GM12878 (cell line): ENCODE data around the gene LMF1. TPM values are rescaled to one million over a fixed set of nuclear protein-coding genes. Genes with fewer than 3 reads are reported as not detected.

Experiments
- ATAC-seq: fragments of 200-7000 bp; cut with Tn5 transposase; 3 replicates; pipeline ENCODE4 v1.9.1; 2020; ENCODE audit warnings: mild to moderate bottlenecking, moderate library complexity
- BruUV-seq: library from RNA; stranded (reverse); fragments of 400-500 nt; replicated peaks from 2 replicates; lab custom pipeline; 2021; lab: Mats Ljungman, UMichigan
- CTCF ChIA-PET: fragments of 300-600 bp; sonication (Branson Sonifier 250); formaldehyde crosslinking; extraction: SDS; loops from one replicate; lab custom pipeline; 2021; ENCODE audit warnings: inconsistent platforms; lab: Yijun Ruan, JAX
- POLR2A ChIA-PET: fragments of 350-600 bp; formaldehyde crosslinking; extraction: SDS; loops from one replicate; lab custom pipeline; 2021; ENCODE audit warnings: inconsistent platforms; lab: Charles Lee
- RAD21 ChIA-PET: fragments of 300-600 bp; sonication (Branson Sonifier 250); formaldehyde crosslinking; loops from one replicate; lab custom pipeline; 2023; ENCODE audit warnings: antibody characterized with exemption; ENCODE audit not compliant: unreplicated experiment; lab: Charles Lee
- SMC1A ChIA-PET: fragments of 300-600 bp; sonication (Branson Sonifier 250); formaldehyde crosslinking; loops from one replicate; lab custom pipeline; 2023; ENCODE audit not compliant: unreplicated experiment, uncharacterized antibody; lab: Charles Lee
- DNase-seq: peaks from one replicate; pipeline ENCODE4 v3.0.0-alpha.2; 2011; ENCODE audit warnings: low read depth, low spot score
- FAIRE-seq: peaks from 3 replicates; lab custom pipeline; 2011; peaks lifted over from hg19 to GRCh38; lab: Jason Lieb, UNC
- H2AFZ ChIP-seq: 2 replicates; pipeline ENCODE4 v1.6.0; 2011; ENCODE audit warnings: low read depth, low read length, control low read depth; ENCODE audit not compliant: control insufficient read depth
- H3K27ac ChIP-seq: 2 replicates; pipeline ENCODE4 v1.5.1; 2011; ENCODE audit warnings: control low read depth; ENCODE audit not compliant: control insufficient read depth, insufficient read depth
- H3K27me3 ChIP-seq, 2 experiments: replicated peaks in 1 of 2; 2 replicates each; pipeline versions ENCODE4 v1.6.0 to v1.6.1; 2011; ENCODE audit warnings: low read length in 1 of 2; ENCODE audit not compliant: control insufficient read depth in 2 of 2, insufficient read depth in 2 of 2
- H3K36me3 ChIP-seq, 2 experiments: 2 replicates each; pipeline ENCODE4 v1.5.1; 2011; ENCODE audit warnings: low read length in 1 of 2; ENCODE audit not compliant: control insufficient read depth in 2 of 2, insufficient read depth in 2 of 2
- H3K4me1 ChIP-seq: 2 replicates; pipeline ENCODE4 v1.6.1; 2011; ENCODE audit warnings: mild to moderate bottlenecking, low read length, moderate library complexity, mixed read lengths; ENCODE audit not compliant: control insufficient read depth, insufficient read depth
- H3K4me2 ChIP-seq: 2 replicates; pipeline ENCODE4 v1.6.0; 2011; ENCODE audit warnings: control low read depth; ENCODE audit not compliant: control insufficient read depth, insufficient read depth
- H3K4me3 ChIP-seq: fragments of 200-600 bp; sonication (generic); 2 replicates; pipeline ENCODE4 v1.5.1; 2016
- H3K79me2 ChIP-seq: 2 replicates; pipeline ENCODE4 v1.6.0; 2011; ENCODE audit warnings: low read length; ENCODE audit not compliant: control insufficient read depth, insufficient read depth
- H3K9ac ChIP-seq: 2 replicates; pipeline ENCODE4 v1.8.0; 2011; ENCODE audit warnings: low read length, control low read depth, mixed read lengths; ENCODE audit not compliant: control insufficient read depth, insufficient read depth
- H3K9me3 ChIP-seq: replicated peaks from 3 replicates; pipeline ENCODE4 v1.5.1; 2011; ENCODE audit warnings: mild to moderate bottlenecking, low read length; ENCODE audit not compliant: control insufficient read depth, insufficient read depth
- H4K20me1 ChIP-seq: 2 replicates; pipeline ENCODE4 v1.6.0; 2011; ENCODE audit not compliant: control insufficient read depth, insufficient read depth
- ASH2L ChIP-seq: fragments of 300-600, 200-600 bp; sonication (generic); IDR thresholded peaks from 2 replicates; pipeline ENCODE4 v1.6.1; 2017; ENCODE audit warnings: low read depth, mild to moderate bottlenecking, borderline replicate concordance
- EED ChIP-seq: sonication (generic); IDR thresholded peaks from 2 replicates; pipeline ENCODE4 v1.6.1; 2016; ENCODE audit warnings: antibody characterized with exemption, low read depth
- MYB ChIP-seq: fragments of 150-350 bp; IDR thresholded peaks from 2 replicates; pipeline ENCODE4 v1.6.1; 2014; ENCODE audit warnings: mild to moderate bottlenecking, low read depth, low read length, borderline replicate concordance
- NFIC ChIP-seq: IDR thresholded peaks from 2 replicates; pipeline ENCODE4 v1.6.1; 2012; ENCODE audit warnings: low read depth, mild to moderate bottlenecking, inconsistent platforms, low read length, moderate library complexity
- NFYA ChIP-seq: IDR thresholded peaks from 2 replicates; pipeline ENCODE4 v1.6.1; 2011; ENCODE audit warnings: low read depth, mild to moderate bottlenecking, low read length, improper control_type of control experiment, borderline replicate concordance
- POLR2A ChIP-seq: IDR thresholded peaks from 2 replicates; pipeline ENCODE4 v1.6.1; 2011; ENCODE audit warnings: low read depth, mild to moderate bottlenecking, low read length
- POU2F2 ChIP-seq: IDR thresholded peaks from 3 replicates; pipeline ENCODE4 v1.6.1; 2011; ENCODE audit warnings: low read depth, mild to moderate bottlenecking, low read length, borderline replicate concordance
- RCOR1 ChIP-seq: conservative IDR thresholded peaks from 2 replicates; pipeline ENCODE4 v1.6.1; 2012; ENCODE audit warnings: low read depth, low read length, improper control_type of control experiment
- SMARCA5 ChIP-seq: fragments of 450-650 bp; IDR thresholded peaks from 2 replicates; pipeline ENCODE4 v1.6.1; 2017; ENCODE audit warnings: mild to moderate bottlenecking
- SREBF1 ChIP-seq: IDR thresholded peaks from 2 replicates; pipeline ENCODE4 v1.6.1; 2012; ENCODE audit warnings: mild to moderate bottlenecking, low read length
- SRF ChIP-seq, 2 experiments: IDR thresholded peaks; 2 replicates each; pipeline ENCODE4 v1.6.1; 2011; ENCODE audit warnings: low read depth in 2 of 2, low read length in 2 of 2, mild to moderate bottlenecking in 1 of 2, moderate library complexity in 1 of 2
- SUPT20H ChIP-seq: IDR thresholded peaks from 2 replicates; pipeline ENCODE4 v1.6.1; 2011; ENCODE audit warnings: low read depth, mild to moderate bottlenecking, low read length, moderate library complexity, borderline replicate concordance; ENCODE audit not compliant: control insufficient read depth
- ZSCAN29 ChIP-seq: fragments of 450-650 bp; IDR thresholded peaks from 2 replicates; pipeline ENCODE4 v1.6.1; 2017; ENCODE audit warnings: mild to moderate bottlenecking, moderate library complexity
- WGBS: methylation state at CpG from one replicate; pipeline ENCODE4 v1.1.6; 2016; ENCODE audit warnings: low lambda C conversion rate; ENCODE audit not compliant: insufficient replicate concordance, insufficient coverage; ENCODE audit errors: missing lambda C conversion rate; 5-methylcytosine and 5-hydroxymethylcytosine counted together
- in situ Hi-C: fragments of 300-500 bp; cut with MboI; formaldehyde crosslinking; loops from 9 replicates; pipeline ENCODE4 v1.14.3; 2018; ENCODE audit warnings: mixed read lengths
- intact Hi-C: fragments of 100-400 bp; cut with micrococcal nuclease; formaldehyde crosslinking; loops from one replicate; pipeline ENCODE4 v1.14.2; 2022; ENCODE audit not compliant: unreplicated experiment
- polyA plus RNA-seq, 11 experiments: library from polyadenylated mRNA; depleted of rRNA in 4 of 11; unstranded in 6 of 11; stranded (reverse) in 5 of 11; fragments of >200 nt; fragmentation: Nextera tagmentation in 4 of 11; fragmentation: Illumina TruSeq in 1 of 11; extraction: Ambion mirVana in 4 of 11; extraction: Trizol in 1 of 11; gene quantifications; 1 replicate in 1 of 11; 2 replicates in 10 of 11; pipeline versions ENCODE4 v1.2.1 to v1.2.3, GENCODE V29; 2011 to 2016; ENCODE audit warnings: inconsistent platforms in 2 of 11, missing spikeins in 2 of 11, low read depth in 1 of 11
- total RNA-seq, 4 experiments: library from RNA; depleted of rRNA in 3 of 4; stranded (reverse); fragments of >200 nt in 3 of 4; fragmentation: Illumina TruSeq in 1 of 4; extraction: Trizol in 1 of 4; gene quantifications; 2 replicates each; pipeline versions ENCODE4 v1.2.1 to v1.2.3, GENCODE V29; 2013 to 2021
- TF ChIP-seq, protein P1 (sequence below): fragments of 450-650 bp; IDR thresholded peaks from 2 replicates; pipeline ENCODE4 v1.6.1; 2017; ENCODE audit warnings: antibody characterized with exemption, mild to moderate bottlenecking, moderate library complexity
- TF ChIP-seq, protein P2 (sequence below): fragments of 450-650 bp; IDR thresholded peaks from 2 replicates; pipeline ENCODE4 v1.6.1; 2016; ENCODE audit warnings: mild to moderate bottlenecking, moderate library complexity, borderline replicate concordance

LMF1 gene
- total and polyA plus RNA-seq, 10 of the 15 experiments (the other 5 are each of a cell fraction or from before 2014, with no cell fraction given) = 0.18 to 3.2 (median 1.4) TPM; not detected in 1

DNA sequence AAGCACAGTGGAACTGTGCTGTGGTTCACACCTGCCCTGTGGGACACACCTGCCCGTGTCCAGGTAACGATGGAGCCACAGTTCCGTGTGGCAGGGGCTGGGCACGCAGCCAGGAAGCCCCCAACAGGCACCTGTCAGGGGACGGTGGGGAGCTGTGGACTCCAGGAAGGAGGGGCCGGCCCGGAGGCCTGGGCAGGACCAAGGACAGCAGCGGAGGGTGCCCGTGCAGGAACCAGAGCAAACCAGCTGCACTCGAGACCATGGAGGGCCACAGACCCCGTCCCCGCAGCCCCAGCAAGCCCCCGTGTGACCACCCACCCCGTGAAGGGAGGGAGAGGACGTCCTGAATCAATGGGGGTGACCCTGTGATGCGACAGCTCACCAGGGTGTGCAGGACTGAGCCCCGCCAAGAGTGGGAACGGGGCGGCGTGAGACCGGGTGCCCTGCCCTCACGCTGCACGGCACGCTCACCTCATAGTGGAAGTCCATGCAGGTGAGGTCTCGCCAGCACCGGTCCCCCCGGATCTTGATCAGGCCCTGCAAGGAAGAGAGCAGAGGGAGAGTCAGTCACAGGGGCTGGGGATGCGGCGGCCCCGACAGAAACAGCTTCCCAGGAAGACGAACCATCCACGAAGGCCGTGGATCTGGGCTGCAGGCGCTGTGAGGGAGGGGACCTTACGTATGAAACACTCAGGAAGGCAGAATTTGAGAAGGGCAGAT lies 78.1 kb downstream of the LMF1 start (continued):
- TF ChIP-seq, protein P1, sequence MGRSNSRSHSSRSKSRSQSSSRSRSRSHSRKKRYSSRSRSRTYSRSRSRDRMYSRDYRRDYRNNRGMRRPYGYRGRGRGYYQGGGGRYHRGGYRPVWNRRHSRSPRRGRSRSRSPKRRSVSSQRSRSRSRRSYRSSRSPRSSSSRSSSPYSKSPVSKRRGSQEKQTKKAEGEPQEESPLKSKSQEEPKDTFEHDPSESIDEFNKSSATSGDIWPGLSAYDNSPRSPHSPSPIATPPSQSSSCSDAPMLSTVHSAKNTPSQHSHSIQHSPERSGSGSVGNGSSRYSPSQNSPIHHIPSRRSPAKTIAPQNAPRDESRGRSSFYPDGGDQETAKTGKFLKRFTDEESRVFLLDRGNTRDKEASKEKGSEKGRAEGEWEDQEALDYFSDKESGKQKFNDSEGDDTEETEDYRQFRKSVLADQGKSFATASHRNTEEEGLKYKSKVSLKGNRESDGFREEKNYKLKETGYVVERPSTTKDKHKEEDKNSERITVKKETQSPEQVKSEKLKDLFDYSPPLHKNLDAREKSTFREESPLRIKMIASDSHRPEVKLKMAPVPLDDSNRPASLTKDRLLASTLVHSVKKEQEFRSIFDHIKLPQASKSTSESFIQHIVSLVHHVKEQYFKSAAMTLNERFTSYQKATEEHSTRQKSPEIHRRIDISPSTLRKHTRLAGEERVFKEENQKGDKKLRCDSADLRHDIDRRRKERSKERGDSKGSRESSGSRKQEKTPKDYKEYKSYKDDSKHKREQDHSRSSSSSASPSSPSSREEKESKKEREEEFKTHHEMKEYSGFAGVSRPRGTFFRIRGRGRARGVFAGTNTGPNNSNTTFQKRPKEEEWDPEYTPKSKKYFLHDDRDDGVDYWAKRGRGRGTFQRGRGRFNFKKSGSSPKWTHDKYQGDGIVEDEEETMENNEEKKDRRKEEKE = no peak

DNA sequence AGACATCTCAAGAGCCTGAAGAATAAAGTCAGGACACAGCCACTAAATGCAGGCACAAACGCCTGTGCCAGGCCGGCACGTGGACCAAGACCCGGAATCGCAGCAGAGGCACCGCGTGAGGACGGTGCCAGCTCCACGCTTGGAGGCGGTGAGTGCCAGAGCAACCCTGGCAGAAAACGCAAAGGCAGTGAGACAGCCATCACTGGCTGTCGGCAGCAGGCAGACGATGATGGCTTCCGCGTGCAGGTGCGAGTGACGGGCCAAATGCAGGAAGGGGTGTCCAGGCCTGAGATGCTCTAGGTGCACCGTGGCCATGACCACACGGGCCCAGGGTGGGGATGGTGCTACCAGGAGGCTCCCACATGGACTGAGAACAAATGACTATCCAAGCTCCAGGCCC lies 78.8 kb downstream of the LMF1 start:
- no peak for ATAC-seq
- 80% methylated on average over 19 of the region's 19 CpGs for WGBS
- in situ Hi-C loops = no loop called here
- TF ChIP-seq SRF (IDR thresholded peaks at IDR 0.05; ENCODE audit: low read depth in 2 of 2, low read length in 2 of 2) (no peak), ZSCAN29 (no peak), SMARCA5 (no peak), RCOR1 (no peak), ASH2L (no peak), SREBF1 (no peak), NFIC (no peak), EED (no peak), SUPT20H (no peak), POLR2A (no peak), MYB (no peak), NFYA (no peak), POU2F2 (no peak)
- TF ChIP-seq, protein P2, sequence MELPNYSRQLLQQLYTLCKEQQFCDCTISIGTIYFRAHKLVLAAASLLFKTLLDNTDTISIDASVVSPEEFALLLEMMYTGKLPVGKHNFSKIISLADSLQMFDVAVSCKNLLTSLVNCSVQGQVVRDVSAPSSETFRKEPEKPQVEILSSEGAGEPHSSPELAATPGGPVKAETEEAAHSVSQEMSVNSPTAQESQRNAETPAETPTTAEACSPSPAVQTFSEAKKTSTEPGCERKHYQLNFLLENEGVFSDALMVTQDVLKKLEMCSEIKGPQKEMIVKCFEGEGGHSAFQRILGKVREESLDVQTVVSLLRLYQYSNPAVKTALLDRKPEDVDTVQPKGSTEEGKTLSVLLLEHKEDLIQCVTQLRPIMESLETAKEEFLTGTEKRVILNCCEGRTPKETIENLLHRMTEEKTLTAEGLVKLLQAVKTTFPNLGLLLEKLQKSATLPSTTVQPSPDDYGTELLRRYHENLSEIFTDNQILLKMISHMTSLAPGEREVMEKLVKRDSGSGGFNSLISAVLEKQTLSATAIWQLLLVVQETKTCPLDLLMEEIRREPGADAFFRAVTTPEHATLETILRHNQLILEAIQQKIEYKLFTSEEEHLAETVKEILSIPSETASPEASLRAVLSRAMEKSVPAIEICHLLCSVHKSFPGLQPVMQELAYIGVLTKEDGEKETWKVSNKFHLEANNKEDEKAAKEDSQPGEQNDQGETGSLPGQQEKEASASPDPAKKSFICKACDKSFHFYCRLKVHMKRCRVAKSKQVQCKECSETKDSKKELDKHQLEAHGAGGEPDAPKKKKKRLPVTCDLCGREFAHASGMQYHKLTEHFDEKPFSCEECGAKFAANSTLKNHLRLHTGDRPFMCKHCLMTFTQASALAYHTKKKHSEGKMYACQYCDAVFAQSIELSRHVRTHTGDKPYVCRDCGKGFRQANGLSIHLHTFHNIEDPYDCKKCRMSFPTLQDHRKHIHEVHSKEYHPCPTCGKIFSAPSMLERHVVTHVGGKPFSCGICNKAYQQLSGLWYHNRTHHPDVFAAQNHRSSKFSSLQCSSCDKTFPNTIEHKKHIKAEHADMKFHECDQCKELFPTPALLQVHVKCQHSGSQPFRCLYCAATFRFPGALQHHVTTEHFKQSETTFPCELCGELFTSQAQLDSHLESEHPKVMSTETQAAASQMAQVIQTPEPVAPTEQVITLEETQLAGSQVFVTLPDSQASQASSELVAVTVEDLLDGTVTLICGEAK = no peak

More for the DNA sequence above, 78.8 kb downstream of the LMF1 start:
- Histone ChIP-seq H3K9ac (no peak overlapping the region), H3K4me1 (no peaks in the 10 kb centered on the region), H3K36me3 (no peaks in the 10 kb centered on the region), H3K9me3 (no peaks in the 10 kb centered on the region), H3K79me2 (no peaks in the 10 kb centered on the region), H2AFZ (no peak overlapping the region), H3K4me3 (no peak overlapping the region), H4K20me1 (no peaks in the 10 kb centered on the region), H3K27ac (no peak overlapping the region), H3K27me3 (no peaks in the 10 kb centered on the region), H3K4me2 (no peak overlapping the region)
- intact Hi-C loops = no loop called here
- SMC1A ChIA-PET = no interaction called here
- RAD21 ChIA-PET = no interaction called here
- FAIRE-seq (no peak), DNase-seq (no peak)
- BruUV-seq = no TSS peak
- CTCF ChIA-PET = no interaction called here
- POLR2A ChIA-PET = no interaction called here
